Keratinocyte (primary cell): ENCODE measurements around the gene NARS2. TPM values are rescaled to one million over a fixed set of nuclear protein-coding genes. Genes with fewer than 3 reads are reported as not detected.

Source experiments
- DNase-seq: peaks from one replicate; pipeline ENCODE4 v3.0.0-alpha.2; 2011; ENCODE audit warnings: low read depth, missing footprints, low spot score
- FAIRE-seq: peaks from 2 replicates; lab custom pipeline; 2011; peaks lifted over from hg19 to GRCh38; lab: Jason Lieb, UNC
- H2AFZ ChIP-seq: 2 replicates; pipeline ENCODE4 v1.6.0; 2012; ENCODE audit warnings: low read length, control low read depth, inconsistent platforms; ENCODE audit not compliant: control insufficient read depth
- H3K27ac ChIP-seq: 2 replicates; pipeline ENCODE4 v1.5.1; 2011; ENCODE audit warnings: low read length; ENCODE audit not compliant: control insufficient read depth, insufficient read depth
- H3K27me3 ChIP-seq: 3 replicates; pipeline ENCODE4 v1.6.0; 2011; ENCODE audit warnings: low read length; ENCODE audit not compliant: control insufficient read depth, insufficient read depth; ENCODE audit errors: extremely low read depth
- H3K36me3 ChIP-seq, 2 experiments: 2 replicates in 1 of 2; 3 replicates in 1 of 2; pipeline ENCODE4 v1.5.1; 2011; ENCODE audit warnings: low read length in 2 of 2, mild to moderate bottlenecking in 1 of 2; ENCODE audit not compliant: control insufficient read depth in 2 of 2, insufficient read depth in 2 of 2; ENCODE audit errors: extremely low read depth in 1 of 2
- H3K4me1 ChIP-seq: 3 replicates; pipeline ENCODE4 v1.5.1; 2011; ENCODE audit warnings: low read length; ENCODE audit not compliant: control insufficient read depth, insufficient read depth; ENCODE audit errors: extremely low read depth
- H3K4me2 ChIP-seq: 3 replicates; pipeline ENCODE4 v1.6.0; 2011; ENCODE audit warnings: low read depth, low read length; ENCODE audit not compliant: control insufficient read depth, insufficient read depth; ENCODE audit errors: extremely low read depth
- H3K4me3 ChIP-seq, 3 experiments: fragments of 200-600 bp in 1 of 3; sonication (generic) in 1 of 3; 2 replicates in 2 of 3; 3 replicates in 1 of 3; pipeline ENCODE4 v1.5.1; 2011 to 2016; ENCODE audit warnings: low read length in 3 of 3, mild to moderate bottlenecking in 3 of 3, control low read depth in 2 of 3, inconsistent platforms in 1 of 3, low read depth in 1 of 3, mixed read lengths in 1 of 3, mixed run types in 1 of 3, moderate library complexity in 1 of 3; ENCODE audit not compliant: control insufficient read depth in 2 of 3, insufficient read depth in 2 of 3; ENCODE audit errors: extremely low read depth in 1 of 3
- H3K79me2 ChIP-seq: 2 replicates; pipeline ENCODE4 v1.6.0; 2012; ENCODE audit warnings: low read length; ENCODE audit not compliant: control insufficient read depth, insufficient read depth
- H3K9ac ChIP-seq: 3 replicates; pipeline ENCODE4 v1.6.0; 2011; ENCODE audit warnings: low read length; ENCODE audit not compliant: control insufficient read depth, insufficient read depth; ENCODE audit errors: extremely low read depth
- H3K9me1 ChIP-seq: 3 replicates; pipeline ENCODE4 v1.6.0; 2011; ENCODE audit warnings: low read length; ENCODE audit not compliant: control insufficient read depth, insufficient read depth; ENCODE audit errors: extremely low read depth
- H3K9me3 ChIP-seq: 2 replicates; pipeline ENCODE4 v1.5.1; 2012; ENCODE audit warnings: low read depth, low read length; ENCODE audit not compliant: control insufficient read depth
- H4K20me1 ChIP-seq: 3 replicates; pipeline ENCODE4 v1.6.0; 2011; ENCODE audit warnings: low read length; ENCODE audit not compliant: control insufficient read depth, insufficient read depth; ENCODE audit errors: extremely low read depth
- CTCF ChIP-seq, 3 experiments: IDR thresholded peaks in 1 of 3; conservative IDR thresholded peaks in 1 of 3; optimal IDR thresholded peaks in 1 of 3; 2 replicates in 2 of 3; 3 replicates in 1 of 3; pipeline versions ENCODE3 to v1.5.1; 2011; ENCODE audit warnings: low read length in 3 of 3, mild to moderate bottlenecking in 3 of 3, moderate library complexity in 2 of 3, control low read depth in 1 of 3, inconsistent platforms in 1 of 3; ENCODE audit not compliant: insufficient read depth in 2 of 3; ENCODE audit errors: extremely low read depth in 1 of 3
- EZH2 ChIP-seq: IDR thresholded peaks from one replicate; pipeline ENCODE4 v1.6.1; 2012; ENCODE audit warnings: inconsistent platforms, mild to moderate bottlenecking, low read length, moderate library complexity
- dilution Hi-C: fragments of 300-500 bp; cut with MboI; formaldehyde crosslinking; loops from one replicate; pipeline ENCODE4 v1.7.0; 2020; ENCODE audit warnings: low sequenced_read_pairs; ENCODE audit not compliant: extremely low pct_ligation_motif_present
- polyA plus RNA-seq, 5 experiments: library from polyadenylated mRNA; depleted of rRNA in 3 of 5; stranded (reverse) in 3 of 5; stranded (forward) in 1 of 5; unstranded in 1 of 5; fragments of >200 nt; gene quantifications; 1 replicate in 1 of 5; 2 replicates in 3 of 5; 3 replicates in 1 of 5; pipeline versions ENCODE4 v1.2.1 to v1.2.3, GENCODE V29; 2011 to 2012; ENCODE audit warnings: missing spikeins in 2 of 5, low read depth in 1 of 5, low replicate concordance in 1 of 5

The NARS2 gene
- polyA plus RNA-seq, 1 donor (not counting 4 experiments of a cell fraction or from before 2014, with no cell fraction given) = 28.8 TPM

- peaks cover 5% of the 10 kb centered on the region for H3K9me1 ChIP-seq
- H3K79me2 ChIP-seq = peaks cover 27% of the 10 kb centered on the region
- H3K4me1 ChIP-seq = peaks cover 17% of the 10 kb centered on the region
- peaks cover 5 to 11% of the 10 kb centered on the region in 2 experiments for H3K36me3 ChIP-seq
- H3K9me3 ChIP-seq = no peaks in the 10 kb centered on the region
- H3K9ac ChIP-seq = no peak overlapping the region
- H3K27ac ChIP-seq = no peak overlapping the region
- H3K4me2 ChIP-seq = no peak overlapping the region
- DNase-seq = no peak
- no peak overlapping the region for H3K4me3 ChIP-seq
- no peak overlapping the region for H2AFZ ChIP-seq
- no peak for TF ChIP-seq CTCF (optimal IDR thresholded peaks at IDR 0.05 in 1 of 3, IDR thresholded peaks at IDR 0.05 in 1 of 3, conservative IDR thresholded peaks at IDR 0.05 in 1 of 3; ENCODE audit: extremely low read depth in 1 of 3, insufficient read depth in 2 of 3, low read length in 3 of 3)
- no peak for TF ChIP-seq EZH2
- H4K20me1 ChIP-seq = peaks cover 2% of the 10 kb centered on the region
- no peaks in the 10 kb centered on the region for H3K27me3 ChIP-seq
- dilution Hi-C loops = no loop called here
- FAIRE-seq = no peak
Measured at GRCh38 chr11:78560153-78560552, 14.5 kb downstream of the NARS2 start.

GRCh38 chr11:78557236-78557635 lies 17.4 kb downstream of the NARS2 start:
- Histone ChIP-seq H2AFZ (no peak overlapping the region), H3K4me1 (peaks cover 7% of the 10 kb centered on the region), H3K4me2 (no peak overlapping the region), H3K9ac (no peak overlapping the region), H3K9me3 (no peaks in the 10 kb centered on the region), H3K9me1 (peaks cover 5% of the 10 kb centered on the region), H3K27me3 (no peaks in the 10 kb centered on the region), H3K4me3 (no peak overlapping the region), H3K36me3 (peaks cover 5 to 7% of the 10 kb centered on the region in 2 experiments), H3K79me2 (peaks cover 24% of the 10 kb centered on the region), H3K27ac (no peak overlapping the region), H4K20me1 (peaks cover 2% of the 10 kb centered on the region)
- no peak for TF ChIP-seq CTCF (optimal IDR thresholded peaks at IDR 0.05 in 1 of 3, IDR thresholded peaks at IDR 0.05 in 1 of 3, conservative IDR thresholded peaks at IDR 0.05 in 1 of 3; ENCODE audit: extremely low read depth in 1 of 3, insufficient read depth in 2 of 3, low read length in 3 of 3)
- no peak for TF ChIP-seq EZH2
- dilution Hi-C loops = no loop called here
- no peak for FAIRE-seq
- DNase-seq = no peak
